Naive thymus-derived CD8-positive, alpha-beta T cell (primary cell): ENCODE measurements around the gene PLXNA2. TPM values are rescaled to one million over a fixed set of nuclear protein-coding genes. Genes with fewer than 3 reads are reported as not detected.

Experiments
- ATAC-seq, 2 donors: fragments of 150-1000 bp; cut with Tn5 transposase in 1 of 2; sonication (Bioruptor Pico), chemical (Tn5 transposase) in 1 of 2; 1 replicate in 1 of 2; 2 replicates in 1 of 2; pipeline ENCODE4 v1.10.0; 2021; ENCODE audit warnings: mild to moderate bottlenecking in 2 of 2, moderate library complexity in 2 of 2
- POLR2A ChIA-PET: fragments of 350-600 bp; sonication (Branson Sonifier 250); formaldehyde crosslinking; loops from one replicate; lab custom pipeline; 2021; ENCODE audit warnings: antibody characterized with exemption; lab: Charles Lee
- DNase-seq, 10 donors: peaks; one replicate each; pipeline versions ENCODE4 v3.0.0 to v3.0.0-alpha.2; 2020 to 2022
- H3K27ac Mint-ChIP-seq, 10 donors: one replicate each; pipeline ENCODE4 v1.8.0; 2020 to 2022; ENCODE audit warnings: mild to moderate bottlenecking in 10 of 10, mixed read lengths in 10 of 10, moderate library complexity in 4 of 10, inconsistent platforms in 1 of 10
- H3K27me3 Mint-ChIP-seq, 5 donors: one replicate each; pipeline ENCODE4 v1.8.0; 2021 to 2022; ENCODE audit warnings: mixed read lengths in 5 of 5
- H3K36me3 Mint-ChIP-seq, 3 donors: one replicate each; pipeline ENCODE4 v1.8.0; 2020 to 2022; ENCODE audit warnings: mixed read lengths in 3 of 3, mild to moderate bottlenecking in 2 of 3, inconsistent platforms in 1 of 3
- H3K4me1 Mint-ChIP-seq, 4 donors: one replicate each; pipeline ENCODE4 v1.8.0; 2021 to 2022; ENCODE audit warnings: mixed read lengths in 4 of 4
- H3K4me3 Mint-ChIP-seq, 10 donors: one replicate each; pipeline ENCODE4 v1.8.0; 2020 to 2022; ENCODE audit warnings: mild to moderate bottlenecking in 10 of 10, mixed read lengths in 10 of 10, moderate library complexity in 6 of 10, inconsistent platforms in 1 of 10
- H3K9me3 Mint-ChIP-seq, 9 donors: one replicate each; pipeline ENCODE4 v1.8.0; 2020 to 2022; ENCODE audit warnings: mixed read lengths in 9 of 9, mild to moderate bottlenecking in 3 of 9, inconsistent platforms in 1 of 9, moderate library complexity in 1 of 9
- polyA plus RNA-seq, 3 donors: library from polyadenylated mRNA; unstranded; fragments of 300-500 nt; fragmentation: Illumina TruSeq; gene quantifications; one replicate each; pipeline ENCODE4 v1.2.3, GENCODE V29; 2021
- total RNA-seq, 8 experiments: library from RNA in 2 of 8; stranded (reverse) in 2 of 8; gene quantifications; one replicate each; pipeline ENCODE4 v1.2.3 and lab custom pipeline; 2021 to 2026

The PLXNA2 gene
- total and polyA plus RNA-seq, 5 experiments from 2014 or later: 0.06 to 7.7 (median 0.14) TPM

DNA sequence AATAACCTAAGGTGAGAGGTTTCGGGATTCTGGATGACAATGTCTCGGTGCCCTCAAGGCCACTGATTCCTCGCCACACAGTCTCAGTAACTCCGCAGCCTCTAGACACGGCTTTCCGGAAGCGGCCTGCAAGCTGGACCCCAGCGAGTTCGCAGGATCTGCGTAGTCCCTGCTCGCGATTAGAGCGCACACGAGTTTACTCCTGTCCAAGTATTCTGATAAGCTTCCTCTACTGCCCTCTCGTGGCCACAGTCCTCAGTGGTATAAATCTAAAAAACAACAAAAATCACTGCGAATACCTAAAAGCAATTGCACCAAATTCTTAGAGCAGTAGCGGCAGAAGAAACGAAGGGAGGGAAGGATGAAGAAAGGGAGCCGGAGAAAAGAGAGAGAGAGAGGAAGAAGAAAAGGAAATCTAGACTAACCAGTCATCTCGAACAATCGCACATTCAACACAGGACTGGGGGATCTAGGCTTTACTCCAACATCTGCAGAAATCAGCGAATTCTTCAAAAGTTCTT, 1.1 kb upstream of the PLXNA2 start:
- peak overlapping the region; percentile 12 to 91 (median 80) for H3K27ac Mint-ChIP-seq
- ATAC-seq (peak; percentile 56 to 62), DNase-seq (peak; percentile 43 to 89 (median 68))
- peaks cover 8 to 21% (median 10%) of the 10 kb centered on the region in 4 donors for H3K4me1 Mint-ChIP-seq
- H3K27me3 Mint-ChIP-seq: peaks cover 2 to 9% (median 5%) of the 10 kb centered on the region in 5 donors
- H3K9me3 Mint-ChIP-seq: no peaks in the 10 kb centered on the region
- peak overlapping the region; percentile 75 to 90 (median 85) for H3K4me3 Mint-ChIP-seq
- POLR2A ChIA-PET: interaction anchor here (0.6 to 2.5 kb wide), 13 partner anchors 9 to 1539 kb away, joined by 3 to 21 read pairs (median 4); partner anchors contain the start of gene C1orf74
- no peaks in the 10 kb centered on the region for H3K36me3 Mint-ChIP-seq

DNA sequence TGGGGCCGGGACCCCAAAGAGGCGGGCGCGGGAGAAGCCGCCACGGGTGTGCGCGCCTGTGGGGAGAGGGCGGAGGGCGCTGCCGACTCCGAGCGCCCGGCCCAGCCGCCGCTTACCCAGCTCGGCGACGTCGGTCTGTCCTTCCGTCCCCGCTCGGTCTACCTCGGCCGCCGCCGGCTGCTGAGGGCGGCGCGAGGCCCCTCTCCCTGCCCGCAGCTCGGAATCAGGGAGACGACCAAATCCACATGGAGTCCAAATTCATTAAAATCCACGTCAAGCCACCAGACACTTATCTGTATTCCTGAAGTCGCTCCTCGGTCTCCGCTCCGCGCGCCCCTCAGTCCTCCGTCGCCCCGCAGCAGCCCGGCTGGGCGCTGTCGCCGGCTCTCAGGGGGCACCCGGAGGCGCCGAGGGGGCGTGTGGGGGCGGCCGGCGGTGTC, 637 bp downstream of the PLXNA2 start:
- H3K9me3 Mint-ChIP-seq: no peaks in the 10 kb centered on the region
- DNase-seq: peak in 6 of 10 donors; percentile 10 to 30 (median 24)
- H3K4me3 Mint-ChIP-seq: peak overlapping the region; percentile 75 to 92 (median 84)
- H3K27me3 Mint-ChIP-seq: peaks cover 2 to 14% (median 5%) of the 10 kb centered on the region in 5 donors
- ATAC-seq: peak; percentile 24 to 45
- no peaks in the 10 kb centered on the region for H3K36me3 Mint-ChIP-seq
- POLR2A ChIA-PET: interaction anchor here (0.7 to 2.5 kb wide), 9 partner anchors 29 to 420 kb away, joined by 3 to 21 read pairs (median 5); no protein-coding TSS in a partner anchor
- H3K4me1 Mint-ChIP-seq: peaks cover 12 to 21% (median 16%) of the 10 kb centered on the region in 4 donors
- no peak overlapping the region for H3K27ac Mint-ChIP-seq

DNA sequence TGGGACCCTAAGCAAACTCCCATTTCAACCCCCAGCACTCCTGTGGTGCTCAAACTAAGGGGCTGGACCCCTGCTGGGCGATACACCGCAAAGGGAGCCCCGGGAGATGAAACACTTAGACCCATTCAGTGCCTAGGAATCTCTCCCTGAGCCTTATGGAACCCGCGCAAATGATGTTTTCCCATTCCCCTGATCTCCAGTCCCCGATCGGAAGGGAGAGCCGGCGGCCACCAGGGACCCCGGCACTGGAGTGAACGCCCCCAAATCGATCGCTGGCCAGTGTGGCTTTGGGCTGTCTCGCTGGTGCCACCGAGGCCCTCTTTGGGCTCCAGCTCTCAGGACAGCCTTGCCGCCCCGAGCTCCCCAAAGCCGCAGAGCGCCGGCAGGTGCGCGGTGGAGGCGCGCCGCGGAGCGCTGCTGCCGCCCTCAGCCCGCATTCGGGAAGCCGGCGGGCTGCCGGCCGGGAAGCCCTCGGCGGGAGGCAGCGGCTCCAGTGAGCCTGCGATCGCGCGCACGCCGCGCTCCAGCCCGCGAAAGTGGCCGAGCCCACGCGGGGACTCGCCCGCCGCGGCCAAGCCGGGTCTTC, 1.1 kb downstream of the PLXNA2 start:
- peak; percentile 1 to 15 for ATAC-seq
- DNase-seq: peak in 2 of 10 donors; percentile 21 to 22
- peak overlapping the region; percentile 63 to 87 (median 79) for H3K4me3 Mint-ChIP-seq

DNA sequence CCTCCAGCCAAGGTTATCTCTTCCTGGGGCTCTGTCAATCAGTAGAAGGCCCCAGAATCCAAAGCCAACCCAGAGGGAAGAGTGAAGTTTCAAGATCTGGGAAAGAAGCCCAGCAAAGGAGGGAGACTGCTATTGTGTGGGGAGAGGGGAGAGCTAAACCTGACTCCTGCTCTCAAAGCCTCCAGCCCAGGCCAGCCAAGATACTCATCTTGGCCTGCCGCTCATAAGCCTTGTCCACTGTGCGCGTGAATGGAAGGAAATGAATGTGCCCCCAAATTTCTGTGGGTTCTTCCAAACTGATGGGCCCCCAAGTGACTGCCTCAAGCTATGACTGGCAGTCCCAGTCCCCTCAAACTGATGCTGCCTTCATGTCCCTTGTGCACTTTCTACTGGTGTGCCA, 2.0 kb downstream of the PLXNA2 start:
- Mint-ChIP-seq H3K9me3 (no peaks in the 10 kb centered on the region), H3K27me3 (peaks cover 8 to 27% (median 11%) of the 10 kb centered on the region in 5 donors), H3K4me1 (peaks cover 12 to 22% (median 17%) of the 10 kb centered on the region in 4 donors), H3K4me3 (peak overlapping the region in 9 of 10 donors; percentile 31 to 86 (median 76)), H3K27ac (no peak overlapping the region), H3K36me3 (no peaks in the 10 kb centered on the region)
- ATAC-seq: no peak
- DNase-seq: no peak
- POLR2A ChIA-PET: interaction anchor here (1.2 kb wide), 1 partner anchor 30 kb away, joined by 3 read pairs; no protein-coding TSS in a partner anchor

More for the DNA sequence above, 1.1 kb downstream of the PLXNA2 start:
- POLR2A ChIA-PET: interaction anchor here (0.7 to 1.2 kb wide), 2 partner anchors 30 kb away, joined by 3 read pairs; no protein-coding TSS in a partner anchor
- Mint-ChIP-seq H3K36me3 (no peaks in the 10 kb centered on the region), H3K9me3 (no peaks in the 10 kb centered on the region), H3K27ac (no peak overlapping the region), H3K27me3 (peaks cover 5 to 18% (median 6%) of the 10 kb centered on the region in 5 donors), H3K4me1 (peaks cover 12 to 21% (median 16%) of the 10 kb centered on the region in 4 donors)

DNA sequence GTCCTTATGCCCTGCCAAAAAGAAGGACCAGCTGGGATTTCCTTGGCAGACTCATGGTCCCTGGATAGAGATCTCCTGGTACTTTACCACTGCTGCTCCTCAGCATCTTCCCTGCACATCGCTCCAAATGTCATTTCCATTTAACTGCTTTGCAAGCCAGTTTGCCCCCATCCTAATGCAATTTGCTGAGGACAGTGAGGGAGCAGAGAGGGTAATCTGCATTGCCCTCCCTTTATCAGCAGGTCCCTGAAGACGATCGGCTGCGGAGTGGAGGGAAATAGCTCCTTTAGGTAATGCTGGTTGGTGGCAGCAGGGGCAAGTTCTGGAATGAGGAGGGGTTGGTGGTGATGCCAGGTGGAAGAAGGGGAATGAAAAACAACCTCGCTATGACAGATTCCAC, 2.7 kb downstream of the PLXNA2 start:
- DNase-seq (no peak), ATAC-seq (no peak)
- peaks cover 17 to 28% (median 22%) of the 10 kb centered on the region in 4 donors for H3K4me1 Mint-ChIP-seq
- H3K4me3 Mint-ChIP-seq: peak overlapping the region in 3 of 10 donors; percentile 11 to 80 (median 31)
- H3K36me3 Mint-ChIP-seq: no peaks in the 10 kb centered on the region
- H3K9me3 Mint-ChIP-seq: no peaks in the 10 kb centered on the region
- no peak overlapping the region for H3K27ac Mint-ChIP-seq
- POLR2A ChIA-PET: no interaction called here
- peaks cover 14 to 33% (median 14%) of the 10 kb centered on the region in 5 donors for H3K27me3 Mint-ChIP-seq

DNA sequence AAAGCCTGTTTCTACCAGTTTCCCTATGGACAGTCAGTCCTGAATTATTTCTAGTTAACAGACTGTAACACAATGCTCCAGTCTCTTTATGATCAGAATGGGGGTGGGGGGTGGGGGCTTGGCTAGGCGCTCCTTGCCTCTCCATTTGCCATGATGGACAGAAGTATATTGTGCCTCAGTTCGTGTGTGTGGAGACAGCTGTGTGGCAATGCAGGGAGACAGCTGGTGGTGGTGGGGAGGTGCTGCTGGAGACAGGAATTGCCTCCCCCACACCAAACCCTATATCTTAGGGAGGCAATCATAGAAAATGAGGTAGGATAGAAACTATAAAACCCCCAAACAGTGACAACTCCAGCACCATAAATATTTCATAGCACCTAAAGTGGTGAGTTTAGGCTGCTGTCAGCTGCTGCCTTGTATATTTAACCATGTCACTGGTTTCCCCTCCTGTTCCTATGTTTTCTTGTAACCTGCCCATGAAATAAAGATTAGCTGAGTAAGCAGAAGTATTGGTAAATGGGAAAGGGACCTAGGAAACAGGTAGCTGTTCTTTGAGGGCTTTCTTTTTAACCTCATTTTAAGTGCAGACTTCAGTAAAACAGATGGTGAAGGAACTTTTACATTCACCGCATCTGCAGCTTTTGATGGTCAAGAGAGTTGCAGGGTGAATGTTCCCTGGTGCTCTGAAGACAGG, 3.4 kb downstream of the PLXNA2 start:
- H3K9me3 Mint-ChIP-seq: no peaks in the 10 kb centered on the region
- ATAC-seq (no peak), DNase-seq (no peak)
- POLR2A ChIA-PET: no interaction called here
- H3K27ac Mint-ChIP-seq: no peak overlapping the region
- H3K36me3 Mint-ChIP-seq: no peaks in the 10 kb centered on the region
- peaks cover 14 to 33% (median 14%) of the 10 kb centered on the region in 5 donors for H3K27me3 Mint-ChIP-seq
- H3K4me1 Mint-ChIP-seq: peaks cover 22 to 34% (median 29%) of the 10 kb centered on the region in 4 donors
- no peak overlapping the region for H3K4me3 Mint-ChIP-seq

DNA sequence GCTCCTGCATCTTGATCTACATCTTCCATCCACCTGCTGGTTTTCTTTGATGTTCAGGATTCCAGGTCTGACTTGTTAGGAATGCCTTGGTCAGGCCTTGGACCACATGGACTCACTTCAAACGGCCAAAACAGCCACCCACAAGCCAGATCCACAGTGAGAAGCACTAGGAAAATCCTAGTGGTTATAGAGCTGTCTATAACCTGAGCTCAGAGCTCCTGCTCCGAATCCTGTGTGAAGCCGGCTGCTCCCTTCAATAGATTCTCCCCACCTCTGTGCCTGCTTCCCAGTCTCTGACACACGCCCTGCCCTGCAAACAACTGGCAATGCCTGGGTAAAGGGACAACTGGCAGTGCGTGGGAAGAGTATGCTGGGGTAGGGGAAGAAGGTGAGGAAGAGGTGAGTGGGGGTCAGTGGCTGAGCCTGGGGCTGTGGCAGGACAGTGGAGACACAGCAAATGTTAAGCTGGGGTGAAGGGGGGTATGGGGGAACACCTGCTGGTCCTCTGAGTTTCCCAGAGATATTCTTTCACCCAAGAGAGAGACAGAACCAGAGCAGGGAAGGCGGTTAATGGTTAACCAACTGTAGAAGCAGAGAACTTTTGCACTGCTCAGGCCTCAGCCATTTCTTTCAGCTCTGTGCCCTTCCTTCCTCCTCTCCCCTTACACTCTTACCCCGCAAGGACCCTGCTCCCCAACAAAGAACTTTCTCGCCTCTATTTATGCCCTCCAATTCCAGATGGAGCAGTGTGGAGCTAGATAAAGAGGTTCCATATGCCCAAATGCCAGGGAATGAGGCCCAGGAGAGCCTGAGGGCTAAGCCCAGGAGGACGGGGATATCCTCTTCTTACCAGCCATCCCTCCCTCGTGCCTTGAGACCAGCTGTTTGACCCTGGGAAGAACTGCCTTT, 4.5 kb downstream of the PLXNA2 start:
- no peak for ATAC-seq
- no peaks in the 10 kb centered on the region for H3K9me3 Mint-ChIP-seq
- peaks cover 14 to 33% (median 14%) of the 10 kb centered on the region in 5 donors for H3K27me3 Mint-ChIP-seq
- H3K4me1 Mint-ChIP-seq: peaks cover 17 to 32% (median 26%) of the 10 kb centered on the region in 4 donors
- DNase-seq: no peak
- H3K4me3 Mint-ChIP-seq: no peak overlapping the region
- H3K36me3 Mint-ChIP-seq: no peaks in the 10 kb centered on the region
- POLR2A ChIA-PET: no interaction called here
- no peak overlapping the region for H3K27ac Mint-ChIP-seq

DNA sequence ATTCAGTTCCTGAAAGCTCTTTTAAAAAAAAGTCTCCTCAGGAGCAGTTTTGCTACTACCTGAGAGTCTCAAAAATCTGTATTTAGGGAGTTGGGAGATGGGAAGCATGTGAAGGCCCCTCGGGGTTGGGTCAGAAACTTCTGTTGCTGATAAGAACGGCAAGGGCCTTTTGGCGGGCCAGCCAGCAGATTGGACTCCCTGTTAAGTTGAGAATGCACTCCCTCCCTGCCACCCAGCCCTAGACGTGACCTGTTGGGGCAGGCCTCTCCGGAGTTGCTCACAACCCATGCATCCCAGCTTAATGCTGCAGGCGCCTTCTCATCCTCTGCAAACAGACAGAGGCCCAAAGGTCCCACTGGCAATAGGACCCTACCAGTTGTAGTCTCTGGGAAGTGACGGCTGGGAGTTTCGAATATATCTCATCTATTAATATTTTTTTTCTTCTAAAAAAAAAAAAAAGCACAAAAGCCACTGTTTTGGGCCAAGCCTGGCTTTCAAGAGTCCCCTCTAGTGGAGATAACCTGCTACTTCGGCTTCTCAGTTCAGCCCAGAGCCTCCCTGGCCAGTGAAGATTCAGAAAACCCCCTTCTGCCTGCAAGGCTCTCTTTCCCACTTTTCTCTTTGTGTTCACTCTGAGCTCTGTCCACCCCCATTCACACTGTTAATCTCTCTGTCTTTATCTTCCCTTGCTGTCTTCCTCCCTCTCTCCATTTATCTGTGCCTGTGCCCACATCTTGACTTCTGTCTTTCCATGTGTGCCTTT, 5.3 kb downstream of the PLXNA2 start:
- no peak overlapping the region for H3K4me3 Mint-ChIP-seq
- peak; percentile 40 to 41 for ATAC-seq
- peak in 3 of 10 donors; percentile 16 to 32 (median 31) for DNase-seq
- peaks cover 14 to 33% (median 15%) of the 10 kb centered on the region in 5 donors for H3K27me3 Mint-ChIP-seq
- no peak overlapping the region for H3K27ac Mint-ChIP-seq
- no peaks in the 10 kb centered on the region for H3K9me3 Mint-ChIP-seq
- no peaks in the 10 kb centered on the region for H3K36me3 Mint-ChIP-seq
- H3K4me1 Mint-ChIP-seq: peaks cover 17 to 28% (median 24%) of the 10 kb centered on the region in 4 donors
- POLR2A ChIA-PET: no interaction called here

DNA sequence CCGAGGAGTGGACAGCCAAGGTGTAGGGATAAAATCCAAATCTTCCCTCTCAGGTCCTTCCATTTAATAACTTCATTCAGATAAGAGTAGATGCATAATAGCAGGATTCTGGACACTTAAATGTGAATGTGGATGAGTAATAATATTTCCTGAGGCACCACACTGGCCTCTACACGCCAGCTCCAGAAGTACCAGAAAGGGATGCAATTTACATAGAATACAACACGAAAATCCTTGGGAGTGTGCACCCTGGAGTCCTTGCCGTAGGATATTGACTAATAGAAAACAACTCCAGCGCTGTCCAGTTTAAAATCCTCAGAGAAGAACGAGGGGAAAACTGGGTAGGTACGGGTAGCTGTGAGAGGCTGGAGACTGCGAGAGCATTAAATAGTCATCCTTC, 6.9 kb downstream of the PLXNA2 start:
- H3K27me3 Mint-ChIP-seq: peaks cover 12 to 33% (median 18%) of the 10 kb centered on the region in 5 donors
- H3K36me3 Mint-ChIP-seq: no peaks in the 10 kb centered on the region
- POLR2A ChIA-PET: interaction anchor here (1.3 kb wide), 1 partner anchor 14 kb away, joined by 3 read pairs; no protein-coding TSS in a partner anchor
- ATAC-seq: no peak
- H3K4me1 Mint-ChIP-seq: peaks cover 13 to 27% (median 20%) of the 10 kb centered on the region in 4 donors
- H3K4me3 Mint-ChIP-seq: no peak overlapping the region
- no peak for DNase-seq
- H3K9me3 Mint-ChIP-seq: no peaks in the 10 kb centered on the region
- peak overlapping the region in 1 of 10 donors; percentile 63 for H3K27ac Mint-ChIP-seq

DNA sequence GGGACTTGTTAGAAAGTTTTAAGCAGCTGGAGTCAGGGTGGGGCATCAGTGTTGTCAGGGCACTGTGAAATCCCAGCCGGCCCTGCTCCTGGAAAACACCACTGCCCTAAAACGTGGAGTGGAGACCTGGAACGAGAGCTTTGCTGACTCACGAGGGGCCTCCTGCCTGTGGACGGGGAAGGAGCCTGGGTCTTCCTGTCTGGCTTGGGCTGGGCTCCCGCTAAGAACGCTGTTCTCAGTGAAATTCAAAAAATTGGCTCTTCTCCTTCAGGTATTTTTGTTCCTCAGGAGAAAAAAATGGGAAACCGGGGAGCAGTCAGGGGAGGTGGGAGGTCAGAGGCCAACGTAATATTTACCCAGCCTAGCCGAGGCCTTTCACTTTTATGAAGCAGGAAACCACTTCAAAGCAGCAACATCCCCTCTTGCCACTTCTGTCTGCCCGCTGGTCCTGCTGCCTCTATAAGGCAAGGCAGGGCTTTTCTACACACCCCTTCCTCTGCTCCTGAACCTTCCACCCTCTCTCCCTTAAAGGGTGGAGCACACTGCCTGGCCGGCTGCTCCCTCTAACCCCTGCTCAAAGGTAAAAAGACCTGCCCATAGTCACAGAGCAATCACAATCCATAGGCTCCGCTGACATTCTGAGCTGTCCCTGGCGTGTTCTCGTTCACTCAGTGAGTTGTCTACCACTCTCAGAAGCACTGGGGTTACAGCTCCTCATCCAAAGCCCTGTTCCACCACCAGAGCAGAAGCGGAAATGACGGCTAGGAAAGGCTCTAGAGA, 8.0 kb downstream of the PLXNA2 start:
- H3K27me3 Mint-ChIP-seq: peaks cover 7 to 34% (median 18%) of the 10 kb centered on the region in 5 donors
- POLR2A ChIA-PET: interaction anchor here (1.3 to 1.5 kb wide), 3 partner anchors 9 to 214 kb away, joined by 3 to 4 read pairs (median 3); no protein-coding TSS in a partner anchor
- peaks cover 13 to 27% (median 18%) of the 10 kb centered on the region in 4 donors for H3K4me1 Mint-ChIP-seq
- peak in 1 of 10 donors; percentile 6 for DNase-seq
- peak; percentile 41 to 69 for ATAC-seq
- no peaks in the 10 kb centered on the region for H3K36me3 Mint-ChIP-seq
- H3K4me3 Mint-ChIP-seq: peak overlapping the region in 9 of 10 donors; percentile 24 to 69 (median 58)
- H3K27ac Mint-ChIP-seq: peak overlapping the region in 4 of 10 donors; percentile 10 to 63 (median 24)
- no peaks in the 10 kb centered on the region for H3K9me3 Mint-ChIP-seq
